Endothelial cell of umbilical vein (primary cell): Measurements from ENCODE around the gene KRCC1. TPM values are rescaled to one million over a fixed set of nuclear protein-coding genes. Genes with fewer than 3 reads are reported as not detected.
"Not testable (repeated sequence)": the region's sequence is repeated elsewhere in the genome, so short reads cannot be mapped to it uniquely, and the experiment has no call there.

ENCODE experiments used
- BruUV-seq: library from RNA; stranded (reverse); fragments of 400-500 nt; replicated peaks from 2 replicates; lab custom pipeline; 2021; lab: Mats Ljungman, UMichigan
- CTCF ChIA-PET: fragments of 300-600, 350-600 bp; sonication (Branson Sonifier 250); formaldehyde crosslinking; loops from one replicate; lab custom pipeline; 2021; ENCODE audit warnings: antibody characterized with exemption, inconsistent platforms; lab: Charles Lee
- POLR2A ChIA-PET: fragments of 300-600, 350-600 bp; sonication (Branson Sonifier 250); formaldehyde crosslinking; loops from one replicate; lab custom pipeline; 2021; ENCODE audit warnings: antibody characterized with exemption, inconsistent platforms; lab: Charles Lee
- DNase-seq: peaks from one replicate; pipeline ENCODE4 v3.0.0-alpha.2; 2011; ENCODE audit warnings: low read depth, low spot score
- FAIRE-seq: peaks from 2 replicates; lab custom pipeline; 2011; peaks lifted over from hg19 to GRCh38; lab: Jason Lieb, UNC
- H2AFZ ChIP-seq: 2 replicates; pipeline ENCODE4 v1.6.0; 2012; ENCODE audit warnings: low read depth, low read length, control low read depth, inconsistent platforms
- H3K27ac ChIP-seq: 2 replicates; pipeline ENCODE4 v1.5.1; 2011; ENCODE audit warnings: low read depth, mild to moderate bottlenecking, control low read depth, low read length, moderate library complexity; ENCODE audit not compliant: insufficient read depth
- H3K27me3 ChIP-seq, 2 experiments: 2 replicates each; pipeline versions ENCODE4 v1.6.0 to v1.6.1; 2011; ENCODE audit warnings: low read length in 2 of 2, mixed read lengths in 1 of 2; ENCODE audit not compliant: control insufficient read depth in 2 of 2, insufficient read depth in 2 of 2
- H3K36me3 ChIP-seq, 2 experiments: 2 replicates in 1 of 2; 3 replicates in 1 of 2; pipeline ENCODE4 v1.5.1; 2011; ENCODE audit warnings: low read length in 2 of 2, mild to moderate bottlenecking in 1 of 2, moderate library complexity in 1 of 2; ENCODE audit not compliant: control insufficient read depth in 2 of 2, insufficient read depth in 2 of 2; ENCODE audit errors: extremely low read depth in 1 of 2
- H3K4me1 ChIP-seq: 3 replicates; pipeline ENCODE4 v1.5.1; 2011; ENCODE audit warnings: mild to moderate bottlenecking, low read length; ENCODE audit not compliant: control insufficient read depth, insufficient read depth; ENCODE audit errors: extremely low read depth
- H3K4me2 ChIP-seq: 2 replicates; pipeline ENCODE4 v1.6.1; 2011; ENCODE audit warnings: low read length, control low read depth, mixed read lengths; ENCODE audit not compliant: insufficient read depth
- H3K4me3 ChIP-seq, 3 experiments: fragments of 200-600 bp in 1 of 3; sonication (generic), shearing (Covaris generic) in 1 of 3; replicated peaks in 1 of 3; 2 replicates each; pipeline ENCODE4 v1.5.1; 2011 to 2016; ENCODE audit warnings: control low read depth in 3 of 3, low read length in 3 of 3, mild to moderate bottlenecking in 2 of 3, inconsistent platforms in 1 of 3, low read depth in 1 of 3, moderate library complexity in 1 of 3; ENCODE audit not compliant: insufficient read depth in 1 of 3
- H3K79me2 ChIP-seq: 2 replicates; pipeline ENCODE4 v1.6.0; 2012; ENCODE audit warnings: low read length, inconsistent platforms; ENCODE audit not compliant: control insufficient read depth, insufficient read depth
- H3K9ac ChIP-seq: replicated peaks from 2 replicates; pipeline ENCODE3; 2011; ENCODE audit warnings: low read length, control low read depth; ENCODE audit not compliant: insufficient read depth; ENCODE audit errors: extremely low read depth
- H3K9me1 ChIP-seq: replicated peaks from 3 replicates; pipeline ENCODE4 v1.6.0; 2011; ENCODE audit warnings: mild to moderate bottlenecking, low read length; ENCODE audit not compliant: control insufficient read depth, insufficient read depth; ENCODE audit errors: extremely low read depth
- H3K9me3 ChIP-seq: replicated peaks from 2 replicates; pipeline ENCODE4 v1.5.1; 2012; ENCODE audit warnings: low read length, inconsistent platforms; ENCODE audit not compliant: control insufficient read depth, insufficient read depth
- H4K20me1 ChIP-seq: replicated peaks from 2 replicates; pipeline ENCODE3; 2011; ENCODE audit warnings: mild to moderate bottlenecking, low read length; ENCODE audit not compliant: control insufficient read depth, insufficient read depth; ENCODE audit errors: extremely low read depth
- dilution Hi-C: fragments of 300-500 bp; cut with MboI; formaldehyde crosslinking; loops from one replicate; pipeline ENCODE4 v1.15.0; 2019; ENCODE audit warnings: low sequenced_read_pairs; ENCODE audit not compliant: extremely low pct_ligation_motif_present
- intact Hi-C: fragments of 100-400 bp; cut with micrococcal nuclease; formaldehyde crosslinking; loops from one replicate; pipeline ENCODE4 v1.10.0; 2022
- microRNA-seq: library from miRNA; unstranded; fragments of <30 nt; microRNA quantifications from one replicate; pipeline ENCODE4 v1.2.0, GENCODE V29; 2021; ENCODE audit warnings: borderline number of aligned reads, borderline replicate concordance
- polyA plus RNA-seq, 4 experiments: library from polyadenylated mRNA; depleted of rRNA in 3 of 4; stranded (reverse) in 3 of 4; unstranded in 1 of 4; fragments of >200 nt; gene quantifications; 2 replicates each; pipeline versions ENCODE4 v1.2.1 to v1.2.3, GENCODE V29; 2011 to 2012; ENCODE audit warnings: missing spikeins in 1 of 4
- small RNA-seq: library from RNA; depleted of rRNA; stranded (forward); fragments of <200 nt; gene quantifications from one replicate; pipeline ENCODE3, GENCODE V24; 2012; ENCODE audit warnings: low replicate concordance, low read depth; ENCODE audit not compliant: insufficient read depth, insufficient read length
- total RNA-seq: library from RNA; stranded (reverse); gene quantifications from 2 replicates; pipeline ENCODE4 v1.2.3, GENCODE V29; 2021

KRCC1 gene
- total and polyA plus RNA-seq, 2 donors (not counting 3 experiments of a cell fraction or from before 2014, with no cell fraction given), result 7.4 to 15.0 TPM

GRCh38 chr2:87981182-87981581, 74.4 kb downstream of the KRCC1 start:
- dilution Hi-C loops, H3K4me2 ChIP-seq, intact Hi-C loops, H3K4me1 ChIP-seq, H3K27me3 ChIP-seq, H3K9me3 ChIP-seq, H2AFZ ChIP-seq, BruUV-seq, CTCF ChIA-PET, H3K79me2 ChIP-seq, H3K9ac ChIP-seq, POLR2A ChIA-PET, H3K36me3 ChIP-seq, H3K9me1 ChIP-seq, H3K4me3 ChIP-seq, FAIRE-seq, H4K20me1 ChIP-seq, H3K27ac ChIP-seq, DNase-seq: not testable (repeated sequence)

Small RNA genes within 50 kb of the gene (microRNA-seq; reads per million reads assigned to microRNA genes)
- not detected for gene MIR4780

Small RNA genes within 50 kb of the gene (small RNA-seq; reads per million reads assigned to genes)
- not detected for gene MIR4780
- 56.7 reads per million, percentile 93 among the genes with 10 or more reads in this experiment for gene RNU2-63P

Other genes with a start within 250 kb of the KRCC1 start
- 1.6 TPM in 1 of 2 replicates, not detected in the other for gene RGPD2, start 230.0 kb downstream of the KRCC1 start, total RNA-seq
- 0.03 and 0.07 TPM in 2 replicates for gene RGPD2, start 230.0 kb downstream of the KRCC1 start, polyA plus RNA-seq
- 8.5 TPM in 1 of 2 replicates, not detected in the other for gene RNU2-63P, start 39.2 kb downstream of the KRCC1 start, total RNA-seq
- 60.5 TPM in 1 of 2 replicates, not detected in the other for gene RNU2-63P, start 39.2 kb downstream of the KRCC1 start, polyA plus RNA-seq
- gene SMYD1, start 12.0 kb upstream of the KRCC1 start, total RNA-seq, result not detected in 2 replicates
- gene SMYD1, start 12.0 kb upstream of the KRCC1 start, polyA plus RNA-seq, result not detected in 2 replicates
- gene FABP1, start 72.3 kb upstream of the KRCC1 start, total RNA-seq, result not detected in 2 replicates
- not detected in 2 replicates for gene FABP1, start 72.3 kb upstream of the KRCC1 start, polyA plus RNA-seq
- 0.44 TPM in 1 of 2 replicates, not detected in the other for gene THNSL2, start 114.6 kb upstream of the KRCC1 start, total RNA-seq
- gene THNSL2, start 114.6 kb upstream of the KRCC1 start, polyA plus RNA-seq, result not detected in 2 replicates